HL-60 (cell line): ENCODE data around the gene FGD6.

Experiments
- DNase-seq, 2 experiments: peaks; one replicate each; pipeline ENCODE4 v3.0.0-alpha.2; 2010 to 2020; ENCODE audit warnings: low read depth in 1 of 2, low spot score in 1 of 2
- H3K27ac ChIP-seq: fragments of 250-450 bp; sonication (Bioruptor Pico); replicated peaks from 2 replicates; pipeline ENCODE4 v1.5.1; 2020; ENCODE audit warnings: mild to moderate bottlenecking, moderate library complexity
- H3K27me3 ChIP-seq: fragments of 250-450 bp; sonication (Bioruptor Pico); 2 replicates; pipeline ENCODE4 v1.5.1; 2021; ENCODE audit warnings: mild to moderate bottlenecking, moderate library complexity; ENCODE audit not compliant: insufficient read depth, poor library complexity, severe bottlenecking
- H3K4me3 ChIP-seq: replicated peaks from 2 replicates; pipeline ENCODE4 v1.5.1; 2011; ENCODE audit warnings: mild to moderate bottlenecking, control low read depth, low read length; ENCODE audit not compliant: insufficient read depth
- GABPA ChIP-seq: IDR thresholded peaks from 2 replicates; pipeline ENCODE4 v1.6.1; 2012; ENCODE audit warnings: low read depth
- POLR2AphosphoS5 ChIP-seq: IDR thresholded peaks from 2 replicates; pipeline ENCODE4 v1.6.1; 2012; ENCODE audit warnings: low read depth
- SPI1 ChIP-seq: IDR thresholded peaks from 2 replicates; pipeline ENCODE4 v1.6.1; 2012; ENCODE audit warnings: low read depth, mild to moderate bottlenecking, borderline replicate concordance
- TF ChIP-seq, protein P1 (sequence below): IDR thresholded peaks from 2 replicates; pipeline ENCODE4 v1.6.1; 2012; ENCODE audit warnings: low read depth; ENCODE audit not compliant: insufficient replicate concordance
- TF ChIP-seq, protein P2 (sequence below): IDR thresholded peaks from one replicate; pipeline ENCODE4 v1.5.1; 2011; ENCODE audit warnings: low read length, control low read depth, inconsistent platforms; ENCODE audit not compliant: insufficient read depth

FGD6 gene

DNA sequence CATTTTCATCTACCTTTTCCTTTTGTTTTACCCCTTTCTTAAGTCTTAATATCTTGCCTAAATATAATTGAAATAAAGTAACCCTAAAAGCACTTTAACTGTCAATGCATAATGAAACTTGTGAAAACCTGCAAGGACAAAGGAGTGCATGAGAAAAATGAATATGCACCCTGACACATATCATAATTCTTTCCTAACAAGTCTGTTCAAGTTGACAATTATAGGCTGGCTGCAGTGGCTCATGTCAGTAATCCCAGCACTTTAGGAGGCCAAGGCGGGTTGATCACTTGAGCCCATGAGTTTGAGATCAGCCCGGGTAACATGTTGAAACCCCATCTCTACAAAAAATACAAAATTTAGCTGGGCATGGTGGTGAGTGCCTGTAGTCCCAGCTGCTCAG is 65.4 kb downstream of the FGD6 start:
- DNase-seq = no peak
- H3K27ac ChIP-seq = no peak overlapping the region
- H3K27me3 ChIP-seq = no peaks in the 10 kb centered on the region
- TF ChIP-seq, protein P1, sequence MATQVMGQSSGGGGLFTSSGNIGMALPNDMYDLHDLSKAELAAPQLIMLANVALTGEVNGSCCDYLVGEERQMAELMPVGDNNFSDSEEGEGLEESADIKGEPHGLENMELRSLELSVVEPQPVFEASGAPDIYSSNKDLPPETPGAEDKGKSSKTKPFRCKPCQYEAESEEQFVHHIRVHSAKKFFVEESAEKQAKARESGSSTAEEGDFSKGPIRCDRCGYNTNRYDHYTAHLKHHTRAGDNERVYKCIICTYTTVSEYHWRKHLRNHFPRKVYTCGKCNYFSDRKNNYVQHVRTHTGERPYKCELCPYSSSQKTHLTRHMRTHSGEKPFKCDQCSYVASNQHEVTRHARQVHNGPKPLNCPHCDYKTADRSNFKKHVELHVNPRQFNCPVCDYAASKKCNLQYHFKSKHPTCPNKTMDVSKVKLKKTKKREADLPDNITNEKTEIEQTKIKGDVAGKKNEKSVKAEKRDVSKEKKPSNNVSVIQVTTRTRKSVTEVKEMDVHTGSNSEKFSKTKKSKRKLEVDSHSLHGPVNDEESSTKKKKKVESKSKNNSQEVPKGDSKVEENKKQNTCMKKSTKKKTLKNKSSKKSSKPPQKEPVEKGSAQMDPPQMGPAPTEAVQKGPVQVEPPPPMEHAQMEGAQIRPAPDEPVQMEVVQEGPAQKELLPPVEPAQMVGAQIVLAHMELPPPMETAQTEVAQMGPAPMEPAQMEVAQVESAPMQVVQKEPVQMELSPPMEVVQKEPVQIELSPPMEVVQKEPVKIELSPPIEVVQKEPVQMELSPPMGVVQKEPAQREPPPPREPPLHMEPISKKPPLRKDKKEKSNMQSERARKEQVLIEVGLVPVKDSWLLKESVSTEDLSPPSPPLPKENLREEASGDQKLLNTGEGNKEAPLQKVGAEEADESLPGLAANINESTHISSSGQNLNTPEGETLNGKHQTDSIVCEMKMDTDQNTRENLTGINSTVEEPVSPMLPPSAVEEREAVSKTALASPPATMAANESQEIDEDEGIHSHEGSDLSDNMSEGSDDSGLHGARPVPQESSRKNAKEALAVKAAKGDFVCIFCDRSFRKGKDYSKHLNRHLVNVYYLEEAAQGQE = no peak
- TF ChIP-seq POLR2AphosphoS5 (no peak), GABPA (no peak), SPI1 (no peak)
- TF ChIP-seq, protein P2, sequence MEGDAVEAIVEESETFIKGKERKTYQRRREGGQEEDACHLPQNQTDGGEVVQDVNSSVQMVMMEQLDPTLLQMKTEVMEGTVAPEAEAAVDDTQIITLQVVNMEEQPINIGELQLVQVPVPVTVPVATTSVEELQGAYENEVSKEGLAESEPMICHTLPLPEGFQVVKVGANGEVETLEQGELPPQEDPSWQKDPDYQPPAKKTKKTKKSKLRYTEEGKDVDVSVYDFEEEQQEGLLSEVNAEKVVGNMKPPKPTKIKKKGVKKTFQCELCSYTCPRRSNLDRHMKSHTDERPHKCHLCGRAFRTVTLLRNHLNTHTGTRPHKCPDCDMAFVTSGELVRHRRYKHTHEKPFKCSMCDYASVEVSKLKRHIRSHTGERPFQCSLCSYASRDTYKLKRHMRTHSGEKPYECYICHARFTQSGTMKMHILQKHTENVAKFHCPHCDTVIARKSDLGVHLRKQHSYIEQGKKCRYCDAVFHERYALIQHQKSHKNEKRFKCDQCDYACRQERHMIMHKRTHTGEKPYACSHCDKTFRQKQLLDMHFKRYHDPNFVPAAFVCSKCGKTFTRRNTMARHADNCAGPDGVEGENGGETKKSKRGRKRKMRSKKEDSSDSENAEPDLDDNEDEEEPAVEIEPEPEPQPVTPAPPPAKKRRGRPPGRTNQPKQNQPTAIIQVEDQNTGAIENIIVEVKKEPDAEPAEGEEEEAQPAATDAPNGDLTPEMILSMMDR = no peak
- H3K4me3 ChIP-seq = no peak overlapping the region

DNA sequence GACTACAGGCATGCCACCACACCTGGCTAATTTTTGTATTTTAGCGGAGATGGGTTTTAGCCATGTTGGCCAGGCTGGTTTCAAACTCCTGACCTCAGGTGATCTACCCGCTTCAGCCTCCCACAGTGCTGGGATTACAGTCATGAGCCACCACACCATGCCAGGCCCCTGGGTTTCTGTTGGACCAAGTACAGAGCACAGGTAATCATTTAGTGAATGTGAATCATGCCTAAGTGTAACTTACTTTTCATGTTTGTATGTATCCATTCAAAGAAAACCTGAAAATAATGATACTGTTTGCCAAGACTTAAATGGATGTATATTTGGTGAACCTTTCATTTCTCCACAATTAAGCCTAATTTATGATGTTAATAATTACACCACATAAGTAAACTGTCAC is 65.9 kb downstream of the FGD6 start:
- no peak for TF ChIP-seq SPI1
- TF ChIP-seq, protein P2 = no peak
- no peak for TF ChIP-seq GABPA
- TF ChIP-seq, protein P1 = no peak
- TF ChIP-seq POLR2AphosphoS5 = no peak
- no peak overlapping the region for H3K4me3 ChIP-seq
- no peaks in the 10 kb centered on the region for H3K27me3 ChIP-seq
- no peak for DNase-seq
- no peak overlapping the region for H3K27ac ChIP-seq

DNA sequence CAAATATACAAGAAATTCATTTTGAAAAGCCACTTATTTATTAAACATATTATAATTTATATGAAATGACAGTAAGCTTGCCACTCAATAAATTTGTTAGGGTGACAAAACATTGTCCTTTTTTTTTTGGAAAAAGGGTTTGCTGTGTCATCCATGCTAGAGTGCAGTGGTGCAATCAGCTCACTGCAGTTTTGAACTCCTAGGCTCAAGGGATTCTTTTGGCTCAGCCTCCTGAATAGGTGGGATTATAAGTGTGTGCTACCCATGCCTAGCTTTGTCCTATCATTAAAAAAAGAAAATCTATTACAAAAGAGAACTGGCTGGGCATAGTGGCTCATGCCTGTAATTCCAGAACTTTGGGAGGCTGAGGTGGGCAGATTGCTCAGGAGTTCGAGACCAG is 66.8 kb downstream of the FGD6 start:
- Histone ChIP-seq H3K27me3 (no peaks in the 10 kb centered on the region), H3K27ac (no peak overlapping the region), H3K4me3 (no peak overlapping the region)
- TF ChIP-seq SPI1 (no peak), POLR2AphosphoS5 (no peak)
- TF ChIP-seq, protein P1 = no peak
- no peak for DNase-seq

DNA sequence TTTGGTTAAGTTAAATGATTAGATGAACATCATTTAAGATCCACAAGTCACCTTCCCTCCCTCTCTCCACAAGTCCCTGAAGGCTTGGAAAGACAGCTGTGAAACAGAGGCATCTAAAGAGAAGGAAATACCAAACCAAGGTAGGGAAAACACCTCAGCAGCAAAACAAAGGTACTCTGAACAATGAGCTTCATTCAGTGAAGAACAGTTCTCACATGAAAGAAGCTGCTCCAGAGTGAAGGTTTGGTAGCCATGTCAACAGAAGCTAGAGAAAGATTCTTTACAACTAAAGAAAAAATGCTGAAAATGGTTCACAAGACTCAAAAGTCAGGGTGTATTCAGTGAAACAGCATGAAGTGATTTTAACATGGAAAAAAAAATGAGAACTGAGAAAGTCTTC is 69.4 kb downstream of the FGD6 start:
- Histone ChIP-seq H3K4me3 (no peak overlapping the region), H3K27me3 (no peaks in the 10 kb centered on the region), H3K27ac (no peak overlapping the region)
- TF ChIP-seq POLR2AphosphoS5 (no peak), SPI1 (no peak), GABPA (no peak)
- TF ChIP-seq, protein P1 = no peak
- TF ChIP-seq, protein P2 = no peak
- DNase-seq = no peak
